Midbrain (tissue), 1 donor: ENCODE results near the gene MYOC.
"Not testable (repeated sequence)": the region's sequence is repeated elsewhere in the genome, so short reads cannot be mapped to it uniquely, and the experiment has no call there.

Source experiments
- DNase-seq: peaks from one replicate; lab custom pipeline; 2025; lab: John Stamatoyannopoulos, UW

Gene MYOC

DNA sequence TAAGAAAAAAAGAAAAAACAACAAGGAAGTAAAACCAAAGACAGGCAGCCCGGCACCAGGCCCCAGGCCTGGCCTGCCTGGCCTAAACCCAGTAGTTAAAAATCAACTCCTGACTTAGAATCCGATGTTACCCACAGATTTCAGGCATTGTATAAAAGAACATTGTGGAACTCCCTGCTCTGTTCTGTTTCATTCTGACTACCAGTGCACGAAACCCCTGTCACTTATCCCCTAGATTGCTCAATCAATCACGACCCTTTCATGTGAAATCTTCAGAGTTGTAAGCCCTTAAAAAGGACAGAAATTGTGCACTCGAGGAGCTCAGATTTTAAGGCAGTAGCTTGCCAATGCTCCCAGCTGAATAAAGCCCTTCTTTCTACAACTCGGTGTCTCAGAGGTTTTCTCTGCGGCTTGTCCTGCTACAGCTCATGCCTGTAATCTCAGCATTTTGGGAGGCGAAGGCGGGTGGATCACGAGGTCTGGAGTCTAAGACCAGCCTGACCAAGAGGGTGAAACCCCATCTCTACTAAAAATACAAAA lies 46.0 kb downstream of the MYOC start:
- DNase-seq: peak; percentile 54

DNA sequence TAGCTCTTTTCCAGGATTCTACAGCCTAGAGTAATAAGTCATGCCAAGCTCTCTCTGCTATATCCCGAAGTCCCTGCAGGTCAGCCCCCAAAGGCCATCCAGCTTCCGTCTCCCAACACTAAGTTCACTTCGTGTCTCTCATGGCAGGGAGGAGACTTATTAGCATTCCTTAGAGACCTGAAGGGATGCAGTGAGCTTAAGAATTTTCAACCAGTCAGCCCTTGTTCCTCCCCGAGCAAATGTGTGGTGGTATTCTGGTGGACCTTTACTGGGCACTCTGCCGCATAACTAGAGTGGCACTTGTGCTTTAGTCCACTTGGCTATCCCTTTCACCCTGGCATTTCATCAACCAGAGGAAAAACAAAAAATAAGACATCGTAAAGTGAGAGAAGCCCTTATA lies 49.4 kb downstream of the MYOC start:
- not testable (repeated sequence) for DNase-seq

DNA sequence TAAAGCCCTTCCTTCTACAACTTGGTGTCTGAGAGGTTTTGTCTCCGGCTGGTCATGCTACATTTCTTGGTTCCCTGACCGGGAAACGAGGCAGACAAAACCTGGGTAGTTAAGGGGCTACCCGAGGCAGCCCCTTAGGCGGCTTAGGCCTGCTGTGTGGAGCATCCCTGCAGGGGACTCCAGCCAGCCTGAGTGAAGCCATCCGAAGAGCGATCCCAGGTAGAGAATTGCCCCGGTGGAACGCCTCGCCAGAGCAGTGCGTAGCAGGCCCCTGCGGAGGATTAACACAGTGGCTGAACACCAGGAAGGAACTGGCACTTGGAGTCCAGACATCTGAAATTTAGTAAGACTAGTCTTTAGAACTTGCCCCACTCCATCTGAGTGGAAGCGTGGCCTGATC lies 51.6 kb downstream of the MYOC start:
- DNase-seq: no peak

- not testable (repeated sequence) for DNase-seq
These were observed 52.2 kb downstream of the MYOC start for GRCh38 chr1:171600310-171600709.

DNA sequence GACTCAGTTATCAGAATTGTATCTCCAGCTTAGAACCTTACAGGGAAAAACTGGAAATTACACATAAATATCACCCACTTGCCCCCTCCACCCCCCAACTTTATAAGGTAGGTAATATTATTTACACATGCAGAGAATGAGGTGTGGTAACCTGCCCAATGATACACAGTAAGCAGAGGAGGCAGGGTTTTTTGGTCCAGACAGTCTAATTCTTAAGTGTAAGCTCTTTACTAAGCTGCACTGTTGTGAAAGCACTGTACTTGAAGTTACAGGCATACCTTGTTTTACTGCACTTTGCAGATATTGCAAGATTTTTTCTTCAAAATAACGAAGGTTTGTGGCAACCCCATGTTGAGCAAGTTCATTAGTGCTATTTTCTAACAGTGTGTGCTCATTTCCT lies 55.3 kb downstream of the MYOC start:
- no peak for DNase-seq

DNA sequence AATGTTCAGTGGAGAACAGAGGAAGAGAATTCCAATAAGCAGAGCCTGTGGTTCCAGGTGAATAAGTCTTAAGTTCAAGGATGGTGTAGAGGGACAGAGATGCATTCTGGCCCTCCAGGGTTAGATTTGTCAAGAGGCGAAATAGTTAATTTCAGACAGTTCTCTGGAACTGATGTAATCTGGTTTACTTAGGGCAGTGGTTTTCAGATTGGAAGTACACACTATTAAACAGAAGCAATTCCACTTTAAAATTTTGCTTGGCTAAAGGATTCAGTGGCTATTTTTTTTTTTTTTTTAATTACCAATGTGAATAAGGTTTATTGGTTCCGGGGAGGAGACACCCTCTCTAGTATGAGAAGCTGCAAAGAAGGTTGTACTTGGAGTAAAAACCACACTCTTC lies 55.8 kb downstream of the MYOC start:
- no peak for DNase-seq

DNA sequence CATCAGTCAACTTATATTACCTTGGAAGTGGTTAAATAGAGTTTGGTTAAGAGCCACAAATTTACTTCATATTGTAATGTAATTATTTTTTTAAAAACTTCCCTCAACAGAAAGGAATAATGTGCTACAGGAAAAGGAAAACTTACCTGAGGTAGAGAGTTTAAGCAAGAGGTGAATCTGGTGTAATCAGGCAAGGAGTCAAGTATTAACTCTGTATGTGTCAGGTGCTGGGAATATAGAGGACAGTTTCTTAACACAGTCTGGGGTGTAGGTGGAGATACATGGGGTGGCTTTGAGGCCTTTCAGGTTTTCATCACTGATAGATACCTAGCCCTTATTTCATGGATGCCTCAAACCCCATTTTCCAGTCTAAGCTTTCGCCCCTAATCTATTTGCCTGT lies 56.4 kb downstream of the MYOC start:
- no peak for DNase-seq

GRCh38 chr1:171595324-171595723 lies 57.2 kb downstream of the MYOC start:
- no peak for DNase-seq

- no peak for DNase-seq
These were observed 62.5 kb downstream of the MYOC start for GRCh38 chr1:171590022-171590421.

GRCh38 chr1:171588230-171588629 lies 64.3 kb downstream of the MYOC start:
- no peak for DNase-seq

DNA sequence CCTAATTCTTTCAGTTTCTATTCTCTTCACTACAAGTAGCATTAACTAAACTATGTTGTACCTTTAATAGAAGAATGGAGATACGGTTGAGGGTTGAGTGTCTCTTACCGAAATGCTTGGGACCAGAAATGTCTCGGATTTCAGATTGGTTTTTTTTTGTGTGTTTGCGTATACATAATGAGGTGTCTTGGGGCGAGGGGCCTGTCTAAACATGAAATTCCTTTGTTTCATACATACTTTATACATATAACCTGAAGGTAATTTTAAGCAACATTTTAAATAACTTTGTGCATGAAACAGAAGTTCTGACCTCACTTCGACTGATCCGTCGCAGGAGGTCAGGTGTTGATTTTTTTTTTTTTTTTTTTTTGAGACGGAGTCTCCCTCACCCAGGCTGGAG lies 66.8 kb downstream of the MYOC start:
- DNase-seq: no peak
